ENCODE data around the gene UBA3.
A peak's percentile ranks its signal among the peaks of the same experiment; 100 is the strongest.

The UBA3 gene

DNA sequence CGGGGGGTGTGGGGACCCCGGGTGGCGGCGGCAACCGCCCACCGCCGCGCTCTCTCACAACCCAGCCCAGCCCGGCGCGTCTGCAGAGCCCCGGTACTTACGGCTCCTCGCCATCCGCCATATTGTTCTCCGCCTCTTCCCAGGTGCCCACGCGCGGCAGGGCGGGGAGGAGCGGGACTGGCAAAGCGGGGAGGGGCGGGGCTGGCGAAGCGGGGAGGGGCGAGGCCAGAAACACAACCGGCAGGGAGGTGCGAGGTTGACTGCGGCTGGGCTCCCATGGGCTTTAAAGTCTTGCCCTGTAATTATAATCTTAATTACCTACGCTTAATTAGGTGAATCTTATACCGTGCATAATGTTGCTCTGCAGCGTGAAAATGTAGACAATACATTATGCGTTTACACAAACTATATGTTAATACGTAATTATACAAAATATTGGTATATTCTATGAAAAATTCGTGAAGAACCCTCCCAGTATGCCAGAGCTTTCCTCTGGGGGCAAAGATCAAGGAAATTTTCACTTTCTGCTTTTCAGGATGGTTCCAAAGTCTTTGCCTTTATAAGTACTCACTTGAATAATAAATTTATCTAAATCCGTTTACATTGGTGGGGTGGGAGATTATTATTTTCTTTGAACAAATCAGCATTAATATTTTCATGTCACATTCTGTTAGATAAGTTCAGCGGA lies at the start of gene UBA3:
TSS of gene UBA3 (minus strand) at position 133 of the 688 bp plus-strand sequence. CDS start at position 121, 12 bp downstream.
- DNase-seq: peak; percentile 96

DNA sequence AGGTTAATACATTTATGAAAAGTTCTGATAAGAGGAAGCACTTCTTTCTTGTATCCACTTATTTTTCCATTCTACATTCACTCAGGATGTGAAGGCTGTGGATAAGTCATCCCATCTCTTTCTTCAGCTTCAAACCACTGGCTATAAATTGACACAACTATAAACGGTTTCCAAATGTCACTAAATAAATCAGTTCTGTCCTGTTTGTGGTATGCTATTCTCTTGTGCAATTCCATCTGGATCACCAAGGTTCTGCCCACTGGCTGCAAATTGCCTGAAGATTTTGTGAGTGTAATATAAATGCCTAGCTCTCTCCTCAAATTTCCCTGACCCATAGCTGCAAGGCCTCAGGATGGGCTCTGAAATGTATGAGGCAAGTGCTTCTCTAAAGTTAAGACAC lies 49.4 kb upstream of the UBA3 start:
- DNase-seq: no peak

GRCh38 chr3:69128509-69128908 lies 48.3 kb upstream of the UBA3 start:
- DNase-seq: no peak

- no peak for DNase-seq
Observed at GRCh38 chr3:69126999-69127398, 46.8 kb upstream of the UBA3 start.

DNA sequence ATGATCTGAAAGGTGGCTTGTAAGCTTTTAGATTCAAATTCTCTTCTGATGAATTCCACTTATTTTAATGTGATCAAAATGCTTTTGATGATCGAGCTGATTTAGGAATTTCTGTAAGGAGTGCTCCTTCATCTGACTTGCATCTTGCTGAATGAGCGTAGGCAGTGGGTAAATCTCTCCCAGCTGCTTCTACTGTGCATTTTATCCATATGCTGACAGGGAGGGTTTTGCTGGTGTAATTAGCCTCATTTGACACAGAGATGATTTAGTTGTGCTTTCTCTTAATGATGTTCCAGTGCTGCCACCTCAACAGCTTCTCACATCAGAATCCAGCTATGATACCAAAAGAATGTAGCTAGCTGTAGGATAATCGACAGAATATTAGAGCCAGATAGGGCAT lies 46.1 kb upstream of the UBA3 start:
- no peak for DNase-seq

GRCh38 chr3:69122403-69122802 lies 42.2 kb upstream of the UBA3 start, which contains the start of gene LMOD3:
LMOD3 (minus strand) TSS chr3:69122595; CDS start chr3:69122386, 209 bp downstream.
- no peak for DNase-seq

- DNase-seq: no peak
Observed at GRCh38 chr3:69121950-69122349, 41.8 kb upstream of the UBA3 start.

GRCh38 chr3:69121513-69121912 lies 41.3 kb upstream of the UBA3 start:
- DNase-seq: no peak

- peak; percentile 71 for DNase-seq
Observed at GRCh38 chr3:69120879-69121464, 40.8 kb upstream of the UBA3 start.

- no peak for DNase-seq
Observed at GRCh38 chr3:69119681-69120080, 39.5 kb upstream of the UBA3 start.

DNA sequence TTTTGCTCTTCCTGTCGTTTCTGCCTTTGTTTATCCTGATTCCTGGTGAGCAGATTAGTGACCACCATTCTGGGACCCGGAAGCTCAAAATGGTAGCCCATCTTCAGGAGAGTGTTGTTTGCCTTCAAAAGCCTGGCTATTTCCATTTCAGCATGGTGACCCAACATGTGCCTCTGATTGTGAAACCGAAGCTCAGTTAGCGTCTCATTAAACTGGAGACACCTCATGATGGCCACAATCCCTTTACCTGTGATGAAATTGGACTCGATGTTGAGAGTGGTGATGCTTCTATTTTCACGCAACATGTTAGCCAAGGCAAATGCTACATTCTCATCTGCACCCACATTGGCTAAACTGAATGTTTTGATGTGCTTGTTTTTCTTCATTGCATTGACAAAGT lies 39.0 kb upstream of the UBA3 start:
- DNase-seq: no peak

- no peak for DNase-seq
Observed at GRCh38 chr3:69118555-69118954, 38.4 kb upstream of the UBA3 start.

- no peak for DNase-seq
Observed at GRCh38 chr3:69116897-69117296, 36.7 kb upstream of the UBA3 start.

- DNase-seq: no peak
Observed at GRCh38 chr3:69116162-69116561, 36.0 kb upstream of the UBA3 start.

DNA sequence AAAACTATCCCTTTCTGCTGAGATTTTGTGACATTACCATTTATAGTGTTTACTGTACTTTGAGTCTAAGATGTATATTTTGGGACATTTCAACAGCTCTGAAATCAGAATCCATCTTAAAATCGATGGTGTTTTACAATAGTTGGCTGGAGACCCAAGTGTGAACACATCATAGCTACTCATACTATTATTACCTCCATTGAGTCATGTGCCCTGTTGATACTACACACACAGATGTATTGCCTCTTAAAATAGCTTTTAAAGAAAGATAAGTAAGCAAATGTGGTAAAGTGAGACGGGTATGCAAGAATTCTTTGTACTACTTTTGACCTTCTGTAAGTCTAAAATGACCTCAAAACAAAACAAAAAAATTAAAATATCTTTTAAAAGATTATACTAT lies 35.6 kb upstream of the UBA3 start:
- no peak for DNase-seq

DNA sequence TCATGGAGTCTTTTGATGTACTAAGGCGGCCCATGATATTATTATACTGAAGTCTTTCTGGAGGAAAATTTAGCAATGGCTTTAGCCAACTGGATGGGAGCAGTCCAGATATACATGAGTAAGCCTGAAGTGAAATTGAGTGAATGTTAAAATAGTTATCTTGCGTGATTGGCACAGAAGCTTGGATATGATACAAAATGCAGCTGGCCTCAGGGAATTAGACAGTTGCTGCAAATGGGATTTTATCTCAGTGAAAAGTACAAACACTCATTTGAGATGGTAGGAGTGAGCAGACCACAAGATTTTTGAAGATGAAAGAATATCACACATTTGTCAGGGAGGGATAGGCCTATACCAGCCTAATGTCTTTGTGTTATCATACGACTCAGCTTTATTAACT lies 33.4 kb upstream of the UBA3 start:
- no peak for DNase-seq

DNA sequence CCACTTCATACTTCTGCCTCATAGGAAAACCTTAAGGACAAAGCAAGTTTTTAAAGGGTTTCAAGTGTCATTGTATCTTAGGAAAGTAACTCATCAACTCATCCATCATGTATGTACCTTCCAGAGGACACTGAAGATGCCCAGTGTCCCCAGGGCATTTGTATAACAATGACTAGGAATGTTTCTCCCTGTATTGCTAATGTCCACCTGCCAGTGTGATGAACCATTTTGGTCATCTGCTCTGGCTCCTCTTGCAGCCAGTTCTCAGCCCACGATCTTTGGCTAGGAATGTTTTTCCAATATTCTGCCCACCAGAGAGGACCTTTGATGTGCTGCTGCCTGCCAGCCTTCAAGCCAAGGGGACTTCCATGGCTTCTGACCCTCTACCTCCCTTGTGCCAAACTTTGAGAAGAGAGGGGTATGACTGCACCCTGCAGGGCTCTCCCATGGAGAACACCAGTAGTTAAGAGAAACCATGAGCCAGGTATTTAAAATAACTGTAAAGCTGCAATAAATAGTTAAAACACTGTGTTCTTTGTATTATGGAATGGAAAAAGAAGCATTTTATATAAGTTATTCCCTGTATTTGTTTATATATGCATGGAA lies 30.9 kb upstream of the UBA3 start:
- no peak for DNase-seq

DNA sequence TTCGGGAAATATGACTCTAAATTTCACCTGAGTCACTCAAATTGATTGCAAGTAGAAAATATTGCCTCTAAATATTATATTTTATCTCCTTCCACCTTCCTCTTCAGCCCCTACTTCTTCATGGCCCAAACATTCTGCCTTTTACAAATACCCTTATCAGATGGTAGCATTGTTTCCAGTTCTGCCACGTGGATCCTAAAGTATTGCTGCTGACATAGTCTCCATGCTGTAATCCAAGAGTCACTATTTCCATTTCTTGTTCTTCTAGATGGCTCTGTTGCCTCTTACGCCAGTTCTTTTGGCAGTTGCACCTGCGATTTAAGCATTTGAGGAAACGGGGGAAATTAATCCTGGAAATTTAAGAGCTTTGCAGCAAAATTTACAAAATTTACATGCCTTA lies 28.6 kb upstream of the UBA3 start:
- DNase-seq: no peak

- no peak for DNase-seq
Observed at GRCh38 chr3:69107841-69108240, 27.7 kb upstream of the UBA3 start.

DNA sequence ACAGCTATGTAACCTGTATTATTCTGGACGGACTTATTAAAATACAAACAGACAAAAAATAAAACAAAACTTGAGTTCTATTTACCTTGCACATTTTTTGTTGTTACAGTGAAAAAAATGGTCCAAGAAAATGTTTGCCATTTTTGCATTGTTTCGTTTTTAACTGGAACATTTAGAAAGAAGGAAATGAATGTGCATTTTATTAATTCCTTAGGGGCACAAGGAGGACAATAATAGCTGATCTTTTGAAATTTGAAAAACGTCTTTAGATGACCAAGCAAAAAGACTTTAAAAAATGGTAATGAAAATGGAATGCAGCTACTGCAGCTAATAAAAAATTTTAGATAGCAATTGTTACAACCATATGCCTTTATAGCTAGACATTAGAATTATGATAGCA lies 25.2 kb upstream of the UBA3 start:
- no peak for DNase-seq

DNA sequence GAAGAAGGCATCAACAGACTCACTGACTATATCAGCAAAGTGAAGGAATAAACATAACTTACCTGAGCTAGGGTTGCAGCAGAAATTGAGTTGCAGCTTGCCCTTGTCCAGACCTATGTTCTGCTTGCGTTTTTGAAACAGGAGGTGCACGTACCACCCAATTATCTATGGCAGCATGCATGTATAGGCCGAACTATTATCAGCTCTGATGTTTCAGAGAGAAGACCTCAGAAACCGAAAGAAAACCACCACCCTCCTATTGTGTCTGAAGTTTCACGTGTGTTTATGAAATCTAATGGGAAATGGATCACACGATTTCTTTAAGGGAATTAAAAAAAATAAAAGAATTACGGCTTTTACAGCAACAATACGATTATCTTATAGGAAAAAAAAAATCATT lies 24.4 kb upstream of the UBA3 start:
- no peak for DNase-seq

- DNase-seq: no peak
Observed at GRCh38 chr3:69103123-69103522, 23.0 kb upstream of the UBA3 start.

- DNase-seq: no peak
Observed at GRCh38 chr3:69102384-69102783, 22.2 kb upstream of the UBA3 start.

DNA sequence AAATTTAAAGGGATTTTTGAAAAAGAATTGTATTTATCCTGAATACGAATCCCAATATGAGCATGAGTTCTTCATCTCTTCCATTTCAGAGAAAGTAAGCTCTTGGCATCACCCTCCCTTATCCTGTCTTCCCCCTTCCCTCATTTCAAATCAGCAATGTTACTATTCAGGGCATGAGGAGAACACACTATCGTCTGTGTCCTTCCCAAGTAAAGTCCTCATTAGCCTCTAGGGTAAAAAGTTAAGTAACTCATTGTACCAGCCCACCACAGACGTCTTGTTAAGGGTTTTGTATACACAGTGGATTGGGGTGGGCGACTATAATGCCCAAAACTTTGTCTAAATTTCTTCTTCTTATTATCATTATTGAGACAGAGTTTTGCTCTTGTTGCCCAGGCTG lies 19.4 kb upstream of the UBA3 start:
- no peak for DNase-seq

Data from stimulated activated CD4-positive, alpha-beta T cell treated with anti-CD3 and anti-CD28 coated beads, Interleukin-4, amount 100 ng/mL, for 1 hour (primary cell).